Tibial nerve (tissue), 4 donors: ENCODE results near the gene TRIOBP.

ENCODE experiments used
- EP300 ChIP-seq, 2 donors: sonication (generic); formaldehyde crosslinking; IDR thresholded peaks; one replicate each; pipeline ENCODE4 v1.6.1; 2017; ENCODE audit warnings: antibody characterized with exemption in 2 of 2, mild to moderate bottlenecking in 1 of 2
- POLR2A ChIP-seq, 2 donors: fragments of 450-650 bp; IDR thresholded peaks; one replicate each; pipeline ENCODE4 v1.6.1; 2017; ENCODE audit warnings: antibody characterized with exemption in 2 of 2, mild to moderate bottlenecking in 2 of 2, moderate library complexity in 2 of 2
- TF ChIP-seq, protein P1 (sequence below), 5 experiments: fragments of 200-600 bp in 3 of 5; fragments of 450-650 bp in 2 of 5; sonication (generic) in 3 of 5; IDR thresholded peaks; one replicate each; pipeline ENCODE4 v1.5.1; 2016 to 2019; ENCODE audit warnings: antibody characterized with exemption in 5 of 5, mild to moderate bottlenecking in 3 of 5, moderate library complexity in 2 of 5

DNA sequence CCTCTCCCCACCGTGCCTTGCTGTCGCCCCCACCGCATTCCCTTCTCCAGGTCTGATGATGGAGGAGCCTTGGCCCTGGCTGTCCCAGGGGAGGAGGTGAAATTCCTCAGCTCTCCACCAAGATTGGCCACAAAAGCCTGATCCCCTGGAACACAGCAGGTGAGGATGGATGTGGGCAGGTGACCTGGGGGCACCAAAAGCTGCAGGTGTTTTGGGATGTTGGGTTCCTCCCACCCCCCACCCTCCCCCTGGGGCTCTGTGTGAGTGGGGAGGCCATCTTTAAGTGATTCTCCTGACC, 639 bp downstream of the TRIOBP start:
- TF ChIP-seq POLR2A (IDR thresholded peaks at IDR 0.05) = no peak
- TF ChIP-seq, protein P1, sequence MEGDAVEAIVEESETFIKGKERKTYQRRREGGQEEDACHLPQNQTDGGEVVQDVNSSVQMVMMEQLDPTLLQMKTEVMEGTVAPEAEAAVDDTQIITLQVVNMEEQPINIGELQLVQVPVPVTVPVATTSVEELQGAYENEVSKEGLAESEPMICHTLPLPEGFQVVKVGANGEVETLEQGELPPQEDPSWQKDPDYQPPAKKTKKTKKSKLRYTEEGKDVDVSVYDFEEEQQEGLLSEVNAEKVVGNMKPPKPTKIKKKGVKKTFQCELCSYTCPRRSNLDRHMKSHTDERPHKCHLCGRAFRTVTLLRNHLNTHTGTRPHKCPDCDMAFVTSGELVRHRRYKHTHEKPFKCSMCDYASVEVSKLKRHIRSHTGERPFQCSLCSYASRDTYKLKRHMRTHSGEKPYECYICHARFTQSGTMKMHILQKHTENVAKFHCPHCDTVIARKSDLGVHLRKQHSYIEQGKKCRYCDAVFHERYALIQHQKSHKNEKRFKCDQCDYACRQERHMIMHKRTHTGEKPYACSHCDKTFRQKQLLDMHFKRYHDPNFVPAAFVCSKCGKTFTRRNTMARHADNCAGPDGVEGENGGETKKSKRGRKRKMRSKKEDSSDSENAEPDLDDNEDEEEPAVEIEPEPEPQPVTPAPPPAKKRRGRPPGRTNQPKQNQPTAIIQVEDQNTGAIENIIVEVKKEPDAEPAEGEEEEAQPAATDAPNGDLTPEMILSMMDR (IDR thresholded peaks at IDR 0.05) = no peak
- no peak for TF ChIP-seq EP300 (IDR thresholded peaks at IDR 0.05)
